Muscle of leg (tissue), 16 donors: ENCODE results near the gene ATP5MG. TPM values are rescaled to one million over a fixed set of nuclear protein-coding genes. Genes with fewer than 3 reads are reported as not detected.
A peak's percentile ranks its signal among the peaks of the same experiment; 100 is the strongest.

Experiments
- DNase-seq: peaks from one replicate; pipeline ENCODE4 v3.0.0; 2013
- H3K27ac ChIP-seq: one replicate; pipeline ENCODE4 v1.5.1; 2013; ENCODE audit warnings: mild to moderate bottlenecking, low read length, control low read depth
- H3K27me3 ChIP-seq: one replicate; pipeline ENCODE4 v1.6.1; 2013; ENCODE audit warnings: low read length; ENCODE audit not compliant: control insufficient read depth, insufficient read depth
- H3K36me3 ChIP-seq: one replicate; pipeline ENCODE4 v1.6.1; 2013; ENCODE audit warnings: low read length; ENCODE audit not compliant: control insufficient read depth, insufficient read depth
- H3K4me1 ChIP-seq: one replicate; pipeline ENCODE4 v1.6.1; 2013; ENCODE audit warnings: low read length; ENCODE audit not compliant: control insufficient read depth, insufficient read depth
- H3K4me3 ChIP-seq: one replicate; pipeline ENCODE4 v1.5.1; 2013; ENCODE audit warnings: low read length, control low read depth
- H3K9me3 ChIP-seq: replicated peaks from 2 replicates; pipeline ENCODE4 v1.6.1; 2013; ENCODE audit warnings: low read depth, low read length; ENCODE audit not compliant: control insufficient read depth
- WGBS: methylation state at CpG from one replicate; pipeline ENCODE4 v1.1.5; 2013; ENCODE audit warnings: missing lambda C conversion rate; ENCODE audit not compliant: insufficient coverage; 5-methylcytosine and 5-hydroxymethylcytosine counted together
- long read RNA-seq, 11 donors: transcript quantifications; one replicate each; lab custom pipeline, GENCODE V29; 2026
- polyA plus RNA-seq, 8 donors: library from polyadenylated mRNA; unstranded; fragments of 120-200 nt; gene quantifications; one replicate each; pipeline versions ENCODE4 v1.2.1 to v1.2.3, GENCODE V29; 2013; ENCODE audit warnings: inconsistent platforms in 1 of 8, low replicate concordance in 1 of 8; ENCODE audit not compliant: insufficient read length in 8 of 8, insufficient read depth in 1 of 8
- total RNA-seq: library from RNA; stranded (reverse); fragments of 120-200 nt; gene quantifications from one replicate; pipeline ENCODE4 v1.2.4, GENCODE V29; 2013

Gene ATP5MG, protein sequence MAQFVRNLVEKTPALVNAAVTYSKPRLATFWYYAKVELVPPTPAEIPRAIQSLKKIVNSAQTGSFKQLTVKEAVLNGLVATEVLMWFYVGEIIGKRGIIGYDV
- 256 TPM for total RNA-seq
- polyA plus RNA-seq = 100 to 1,000 TPM; 384 to 442 (median 421) TPM
- long read RNA-seq, donor 1, transcript ATP5MG-203 (2 exons, 1,582 nt) = minor isoform, 9 of 175 reads
- long read RNA-seq, donor 1, transcript ATP5MG-201 (3 exons, 1,577 nt) = major isoform, 149 of 175 reads
- long read RNA-seq, donor 1, partial matches to known transcripts = 13 of 175 reads
- long read RNA-seq, donor 1, other reads (novel, unspliced or antisense) = 0 of 175 reads
- long read RNA-seq, donor 2, transcript ATP5MG-201 (3 exons, 1,577 nt) = major isoform, 32 of 47 reads
- long read RNA-seq, donor 2, transcript ATP5MG-203 (2 exons, 1,582 nt) = minor isoform, 8 of 47 reads
- long read RNA-seq, donor 2, partial matches to known transcripts = 7 of 47 reads
- long read RNA-seq, donor 2, other reads (novel, unspliced or antisense) = 0 of 47 reads
- long read RNA-seq, donor 3, transcript ATP5MG-201 (3 exons, 1,577 nt) = major isoform, 277 of 299 reads
- long read RNA-seq, donor 3, transcript ATP5MG-203 (2 exons, 1,582 nt) = minor isoform, 20 of 299 reads
- long read RNA-seq, donor 3, partial matches to known transcripts = 0 of 299 reads
- long read RNA-seq, donor 3, other reads (novel, unspliced or antisense) = 0 of 299 reads
- long read RNA-seq, donor 4, transcript ATP5MG-203 (2 exons, 1,582 nt) = minor isoform, 21 of 236 reads
- long read RNA-seq, donor 4, transcript ATP5MG-201 (3 exons, 1,577 nt) = major isoform, 203 of 236 reads
- long read RNA-seq, donor 4, partial matches to known transcripts = 7 of 236 reads
- long read RNA-seq, donor 4, other reads (novel, unspliced or antisense) = 0 of 236 reads
- long read RNA-seq, donor 5, transcript ATP5MG-203 (2 exons, 1,582 nt) = minor isoform, 36 of 751 reads
- long read RNA-seq, donor 5, transcript ATP5MG-208 (2 exons, 623 nt) = minor isoform, 10 of 751 reads
- long read RNA-seq, donor 5, transcript ATP5MG-201 (3 exons, 1,577 nt) = major isoform, 659 of 751 reads
- long read RNA-seq, donor 5, partial matches to known transcripts = 41 of 751 reads
- long read RNA-seq, donor 5, other reads (novel, unspliced or antisense) = 0 of 751 reads
- long read RNA-seq, donor 6, transcript ATP5MG-208 (2 exons, 623 nt) = minor isoform, 5 of 695 reads
- long read RNA-seq, donor 6, transcript ATP5MG-203 (2 exons, 1,582 nt) = minor isoform, 33 of 695 reads
- long read RNA-seq, donor 6, transcript ATP5MG-201 (3 exons, 1,577 nt) = major isoform, 610 of 695 reads
- long read RNA-seq, donor 6, partial matches to known transcripts = 39 of 695 reads
- long read RNA-seq, donor 6, other reads (novel, unspliced or antisense) = 5 of 695 reads
- long read RNA-seq, donor 7, transcript ATP5MG-203 (2 exons, 1,582 nt) = minor isoform, 39 of 445 reads
- long read RNA-seq, donor 7, transcript ATP5MG-201 (3 exons, 1,577 nt) = major isoform, 401 of 445 reads
- long read RNA-seq, donor 7, partial matches to known transcripts = 0 of 445 reads
- long read RNA-seq, donor 7, other reads (novel, unspliced or antisense) = 0 of 445 reads
- long read RNA-seq, donor 8, transcript ATP5MG-203 (2 exons, 1,582 nt) = minor isoform, 28 of 280 reads
- long read RNA-seq, donor 8, transcript ATP5MG-201 (3 exons, 1,577 nt) = major isoform, 251 of 280 reads
- long read RNA-seq, donor 8, partial matches to known transcripts = 0 of 280 reads
- long read RNA-seq, donor 8, other reads (novel, unspliced or antisense) = 0 of 280 reads
- long read RNA-seq, donor 9, transcript ATP5MG-201 (3 exons, 1,577 nt) = major isoform, 256 of 319 reads
- long read RNA-seq, donor 9, transcript ATP5MG-203 (2 exons, 1,582 nt) = minor isoform, 38 of 319 reads
- long read RNA-seq, donor 9, partial matches to known transcripts = 20 of 319 reads
- long read RNA-seq, donor 9, other reads (novel, unspliced or antisense) = 0 of 319 reads
- long read RNA-seq, donor 10, transcript ATP5MG-203 (2 exons, 1,582 nt) = minor isoform, 48 of 515 reads
- long read RNA-seq, donor 10, transcript ATP5MG-201 (3 exons, 1,577 nt) = major isoform, 405 of 515 reads
- long read RNA-seq, donor 10, partial matches to known transcripts = 58 of 515 reads
- long read RNA-seq, donor 10, other reads (novel, unspliced or antisense) = 0 of 515 reads
- long read RNA-seq, donor 11, transcript ATP5MG-203 (2 exons, 1,582 nt) = minor isoform, 21 of 344 reads
- long read RNA-seq, donor 11, transcript ATP5MG-201 (3 exons, 1,577 nt) = major isoform, 313 of 344 reads
- long read RNA-seq, donor 11, partial matches to known transcripts = 0 of 344 reads
- long read RNA-seq, donor 11, other reads (novel, unspliced or antisense) = 0 of 344 reads

DNA sequence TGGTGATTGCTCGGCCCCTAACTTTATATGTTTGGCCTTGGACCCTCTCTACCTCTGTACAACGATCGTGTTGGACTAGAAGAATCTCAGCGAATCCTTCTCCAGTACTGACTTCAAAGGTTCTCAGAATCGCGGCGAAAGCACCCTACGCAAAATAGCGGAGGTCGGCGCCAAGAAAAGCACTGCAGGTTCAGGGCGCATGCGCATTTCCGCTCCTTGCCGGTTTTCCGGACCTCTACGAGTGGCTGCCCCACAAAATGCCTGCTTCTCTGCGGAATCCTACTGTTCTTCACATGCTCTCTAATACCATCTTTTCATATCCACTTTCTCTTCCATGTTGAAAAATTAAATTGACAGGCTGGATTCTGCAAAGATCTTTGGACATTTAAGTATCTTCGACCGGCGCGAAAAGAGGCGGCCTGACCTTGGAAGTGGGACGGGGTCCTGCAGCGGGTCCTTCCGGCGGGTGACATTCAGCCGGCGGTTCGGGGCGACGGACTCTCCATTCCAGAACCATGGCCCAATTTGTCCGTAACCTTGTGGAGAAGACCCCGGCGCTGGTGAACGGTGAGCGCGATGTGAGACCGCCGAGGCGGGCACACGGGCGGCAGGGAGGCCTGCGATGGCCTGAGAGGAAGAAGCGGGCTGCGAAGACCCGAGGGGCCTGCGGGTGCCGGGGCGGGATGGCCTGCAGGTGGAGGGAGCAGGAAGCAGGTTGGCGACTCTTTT is at the start of gene ATP5MG:
Gene ATP5MG (plus strand): TSS at position 456 of the 729 bp plus-strand sequence. CDS start 60 bp downstream, at position 516.
- Histone ChIP-seq H3K4me3 (peak within 1 kb of the TSS; percentile 74), H3K4me1 (peaks cover 14% of the 10 kb centered on the region), H3K27ac (peak within 1 kb of the TSS; percentile 66), H3K27me3 (no peaks in the 10 kb centered on the region), H3K36me3 (peaks cover 11% of the 10 kb centered on the region), H3K9me3 (no peaks in the 10 kb centered on the region)
- peak; percentile 94 for DNase-seq
- WGBS = 0% methylated on average over 49 of the region's 51 CpGs

GRCh38 chr11:118353084-118353710 is 48.2 kb upstream of the ATP5MG start:
- no peak overlapping the region for H3K4me3 ChIP-seq
- no peak overlapping the region for H3K27ac ChIP-seq
- H3K27me3 ChIP-seq = peaks cover 5% of the 10 kb centered on the region
- H3K36me3 ChIP-seq = no peaks in the 10 kb centered on the region
- no peaks in the 10 kb centered on the region for H3K9me3 ChIP-seq
- DNase-seq = peak; percentile 39
- no peaks in the 10 kb centered on the region for H3K4me1 ChIP-seq
- no CpG with 5 or more reads among the region's 6 CpGs for WGBS

- WGBS = no CpG with 5 or more reads among the region's 3 CpGs
- H3K27me3 ChIP-seq = peaks cover 3% of the 10 kb centered on the region
- DNase-seq = no peak
These were observed 43.3 kb upstream of the ATP5MG start for GRCh38 chr11:118358071-118358470.

GRCh38 chr11:118359295-118359958 is 42.0 kb upstream of the ATP5MG start, which contains the start of gene UBE4A:
Gene UBE4A (plus strand): TSS chr11:118359600. CDS start chr11:118365081, 5,481 bp downstream.
- DNase-seq = peak; percentile 98
- WGBS = 3% methylated on average over 31 of the region's 33 CpGs
- Histone ChIP-seq H3K9me3 (no peaks in the 10 kb centered on the region), H3K27me3 (peaks cover under 1% of the 10 kb centered on the region), H3K4me1 (peaks cover 5% of the 10 kb centered on the region), H3K36me3 (no peaks in the 10 kb centered on the region), H3K27ac (peak within 1 kb of the TSS; percentile 74), H3K4me3 (peak within 1 kb of the TSS; percentile 77)

More at GRCh38 chr11:118358071-118358470, 43.3 kb upstream of the ATP5MG start:
- Histone ChIP-seq H3K9me3 (no peaks in the 10 kb centered on the region), H3K27ac (no peak overlapping the region), H3K4me1 (peaks cover 5% of the 10 kb centered on the region), H3K4me3 (no peak overlapping the region), H3K36me3 (no peaks in the 10 kb centered on the region)

DNA sequence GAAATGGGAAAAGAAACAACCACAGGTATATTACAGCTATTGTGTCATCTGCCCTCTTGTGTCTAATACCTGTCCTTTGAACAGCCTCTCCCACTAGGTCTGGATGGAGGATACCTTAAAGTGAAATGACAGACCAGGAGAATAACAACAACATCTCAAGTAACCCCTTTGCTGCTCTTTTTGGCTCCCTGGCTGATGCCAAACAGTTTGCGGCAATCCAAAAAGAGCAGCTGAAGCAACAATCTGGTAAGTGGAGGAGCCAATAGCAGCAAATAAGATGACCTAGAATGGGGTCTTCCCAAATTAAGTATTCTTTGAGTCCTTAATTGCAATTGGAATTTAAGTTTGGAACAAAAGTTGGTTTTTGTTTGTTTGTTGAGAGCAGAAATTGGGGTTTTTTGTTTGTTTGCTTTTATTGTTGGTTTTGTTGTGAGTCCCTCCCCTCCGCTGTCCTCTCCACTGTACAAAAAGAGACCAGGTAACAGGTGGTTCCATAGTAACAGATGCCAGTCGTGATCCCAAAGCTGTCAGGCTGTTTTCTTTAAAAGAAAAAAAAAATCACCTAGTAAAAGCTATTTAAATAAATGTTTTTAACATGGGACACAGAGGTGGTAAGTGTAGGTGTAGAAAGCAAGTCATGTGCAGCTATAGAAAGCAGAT is 36.3 kb upstream of the ATP5MG start:
- H3K4me3 ChIP-seq = no peak overlapping the region
- H3K27me3 ChIP-seq = no peaks in the 10 kb centered on the region
- peaks cover 2% of the 10 kb centered on the region for H3K4me1 ChIP-seq
- no peak overlapping the region for H3K27ac ChIP-seq
- no CpG with 5 or more reads among the region's 3 CpGs for WGBS
- peaks cover 33% of the 10 kb centered on the region for H3K36me3 ChIP-seq
- no peak for DNase-seq
- no peaks in the 10 kb centered on the region for H3K9me3 ChIP-seq

DNA sequence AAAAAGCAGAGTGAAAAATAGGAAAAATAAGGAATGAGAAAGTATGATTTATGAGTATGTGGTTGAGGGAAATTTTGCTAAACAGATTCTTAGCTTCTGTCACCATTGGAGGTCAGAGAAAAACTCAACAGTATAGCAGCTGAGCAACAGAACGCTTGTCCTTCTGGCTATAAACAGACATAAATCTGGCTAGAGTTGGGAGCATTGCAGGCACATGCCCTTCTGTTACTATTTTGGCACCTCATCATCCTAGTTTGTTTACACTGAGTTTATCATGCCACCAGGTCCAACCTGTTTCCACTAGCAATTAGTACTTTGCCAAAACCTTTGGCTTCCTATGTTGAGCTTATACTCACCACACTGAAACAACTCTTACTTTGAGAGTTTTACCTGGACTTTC is 35.1 kb upstream of the ATP5MG start:
- Histone ChIP-seq H3K27me3 (no peaks in the 10 kb centered on the region), H3K27ac (no peak overlapping the region), H3K4me1 (no peaks in the 10 kb centered on the region), H3K9me3 (no peaks in the 10 kb centered on the region), H3K4me3 (no peak overlapping the region), H3K36me3 (peaks cover 44% of the 10 kb centered on the region)
- WGBS = 89% methylated on average over 1 of the region's 1 CpG
- no peak for DNase-seq

GRCh38 chr11:118370774-118371173 is 30.6 kb upstream of the ATP5MG start:
- Histone ChIP-seq H3K4me3 (no peak overlapping the region), H3K27ac (no peak overlapping the region), H3K27me3 (no peaks in the 10 kb centered on the region), H3K4me1 (no peaks in the 10 kb centered on the region), H3K9me3 (no peaks in the 10 kb centered on the region), H3K36me3 (peaks cover 67% of the 10 kb centered on the region)
- no peak for DNase-seq
- WGBS = 83% methylated on average over 1 of the region's 4 CpGs
